ENCODE measurements around the gene CASKIN1. TPM values are rescaled to one million over a fixed set of nuclear protein-coding genes. Genes with fewer than 3 reads are reported as not detected.

CASKIN1 gene
- total RNA-seq, 1 experiment from 2014 or later, result 7.9 TPM

DNA sequence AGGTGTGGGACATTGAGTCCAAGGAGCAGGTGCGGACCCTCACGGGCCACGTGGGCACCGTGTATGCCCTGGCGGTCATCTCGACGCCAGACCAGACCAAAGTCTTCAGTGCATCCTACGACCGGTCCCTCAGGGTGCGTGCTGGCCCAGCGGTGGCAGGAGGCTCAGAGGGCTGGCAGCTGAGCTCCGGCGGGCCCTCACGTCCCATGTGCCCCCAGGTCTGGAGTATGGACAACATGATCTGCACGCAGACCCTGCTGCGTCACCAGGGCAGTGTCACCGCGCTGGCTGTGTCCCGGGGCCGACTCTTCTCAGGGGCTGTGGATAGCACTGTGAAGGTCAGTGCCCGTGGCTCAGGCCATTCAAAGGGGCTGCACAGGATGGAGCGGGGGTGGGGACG is 20.4 kb downstream of the CASKIN1 start:
- no peaks in the 10 kb centered on the region for H3K4me1 ChIP-seq (ENCODE audit: insufficient read depth, low read length)
- no peak overlapping the region for H2BK15ac ChIP-seq (ENCODE audit: low read depth, low read length)
- no peak overlapping the region for H4K8ac ChIP-seq (replicated peaks; ENCODE audit: insufficient read length, low read depth, low read length)
- no peak for TF ChIP-seq CTCF (conservative IDR thresholded peaks at IDR 0.05)
- no peaks in the 10 kb centered on the region for H3K27me3 ChIP-seq (ENCODE audit: insufficient read depth, low read length)
- no peak overlapping the region for H3K4me3 Mint-ChIP-seq
- no peak overlapping the region for H4K91ac ChIP-seq (ENCODE audit: insufficient read length, low read depth, low read length)
- H3K23me2 ChIP-seq (ENCODE audit: insufficient read length, low read depth, low read length, poor library complexity, severe bottlenecking), result peaks cover 4% of the 10 kb centered on the region
- no peak overlapping the region for H2AK5ac ChIP-seq (ENCODE audit: insufficient read length, low read length)
- H2BK12ac ChIP-seq (ENCODE audit: insufficient read length, low read depth, low read length), result no peak overlapping the region
- no peak overlapping the region for H3K4ac ChIP-seq (ENCODE audit: low read depth, low read length)
- no peak overlapping the region for H2AFZ ChIP-seq (ENCODE audit: low read length)
- H3K4me1 Mint-ChIP-seq, result no peaks in the 10 kb centered on the region
- H3T11ph ChIP-seq (ENCODE audit: low read length), result no peak overlapping the region
- H3K23ac ChIP-seq (ENCODE audit: insufficient read length, low read depth, low read length), result no peak overlapping the region
- DNase-seq, result no peak
- no peak overlapping the region for H3K56ac ChIP-seq (ENCODE audit: insufficient read length, low read depth, low read length)
- H3K27ac Mint-ChIP-seq, result no peak overlapping the region
- H3K4me2 ChIP-seq (ENCODE audit: insufficient read depth, insufficient read length, low read length), result no peak overlapping the region
- H3K79me2 ChIP-seq (ENCODE audit: insufficient read depth, low read length), result no peaks in the 10 kb centered on the region
- no peak overlapping the region for H4K5ac ChIP-seq (ENCODE audit: insufficient read length, low read depth, low read length)
- no peak overlapping the region for H2BK120ac ChIP-seq (ENCODE audit: low read depth, low read length, poor library complexity, severe bottlenecking)
- H3K9me3 Mint-ChIP-seq, result no peaks in the 10 kb centered on the region
- no peak overlapping the region for H3K18ac ChIP-seq (ENCODE audit: insufficient read length, low read depth, low read length)
- H2BK5ac ChIP-seq (ENCODE audit: insufficient read length, low read length), result no peak overlapping the region
- H3K9me3 ChIP-seq (ENCODE audit: control insufficient read depth, low read depth, low read length), result no peaks in the 10 kb centered on the region
- H3K14ac ChIP-seq (ENCODE audit: insufficient read depth, low read length), result no peak overlapping the region; the same call in 1 of the 2 replicates
- H3K79me1 ChIP-seq (ENCODE audit: insufficient read depth, low read depth, low read length, poor library complexity, severe bottlenecking), result no peaks in the 10 kb centered on the region
- H3K36me3 Mint-ChIP-seq (ENCODE audit: insufficient read depth in 1 of 3, low read depth in 3 of 3), result peaks cover 11 to 44% (median 41%) of the 10 kb centered on the region in 3 experiments
- H2BK20ac ChIP-seq (ENCODE audit: low read depth, low read length, poor library complexity, severe bottlenecking), result no peak overlapping the region
- H3K27me3 Mint-ChIP-seq (ENCODE audit: low read depth), result no peaks in the 10 kb centered on the region
- H3K27ac ChIP-seq (ENCODE audit: insufficient read length, low read depth, low read length), result no peak overlapping the region
- no peaks in the 10 kb centered on the region for H4K20me1 ChIP-seq (ENCODE audit: control insufficient read depth, insufficient read depth, insufficient read length)
- no peak overlapping the region for H3K9ac ChIP-seq (ENCODE audit: extremely low read depth, insufficient read length, low read length)
- no CpG with 5 or more reads among the region's 23 CpGs for WGBS (ENCODE audit: extremely low coverage, insufficient read length, low lambda C conversion rate)

All from H9 (cell line).